Central memory CD8-positive, alpha-beta T cell (primary cell): ENCODE results near the gene MRPS24.

Experiments
- ATAC-seq: fragments of 150-1000 bp; cut with Tn5 transposase; replicated peaks from 2 replicates; pipeline ENCODE4 v1.10.0; 2022; ENCODE audit warnings: mild to moderate bottlenecking, moderate FRiP score, moderate number of reproducible peaks; ENCODE audit not compliant: poor library complexity, severe bottlenecking; ENCODE audit errors: extremely low read depth
- DNase-seq, 2 donors: peaks; one replicate each; pipeline ENCODE4 v3.0.0; 2021; ENCODE audit warnings: low spot score in 2 of 2
- H3K27ac Mint-ChIP-seq: one replicate; pipeline ENCODE4 v1.8.0; 2022; ENCODE audit warnings: low read depth, mild to moderate bottlenecking, moderate library complexity, mixed read lengths
- H3K27me3 Mint-ChIP-seq: one replicate; pipeline ENCODE4 v1.8.0; 2022; ENCODE audit warnings: mixed read lengths
- H3K36me3 Mint-ChIP-seq: one replicate; pipeline ENCODE4 v1.8.0; 2022; ENCODE audit warnings: mild to moderate bottlenecking, moderate library complexity, mixed read lengths; ENCODE audit not compliant: insufficient read depth
- H3K4me1 Mint-ChIP-seq: one replicate; pipeline ENCODE4 v1.8.0; 2022; ENCODE audit warnings: mixed read lengths
- H3K4me3 Mint-ChIP-seq: one replicate; pipeline ENCODE4 v1.8.0; 2022; ENCODE audit warnings: mild to moderate bottlenecking, moderate library complexity, mixed read lengths
- H3K9me3 Mint-ChIP-seq: one replicate; pipeline ENCODE4 v1.8.0; 2022; ENCODE audit warnings: mixed read lengths

Gene MRPS24

GRCh38 chr7:43871064-43871463 is 1.7 kb upstream of the MRPS24 start:
- H3K4me1 Mint-ChIP-seq, result peaks cover 19% of the 10 kb centered on the region
- no peak overlapping the region for H3K4me3 Mint-ChIP-seq
- no peak for DNase-seq

GRCh38 chr7:43870316-43870715 is 999 bp upstream of the MRPS24 start:
- no peak overlapping the region for H3K27ac Mint-ChIP-seq
- ATAC-seq, result no peak
- no peaks in the 10 kb centered on the region for H3K27me3 Mint-ChIP-seq
- DNase-seq, result no peak
- no peaks in the 10 kb centered on the region for H3K9me3 Mint-ChIP-seq
- no peak overlapping the region for H3K4me3 Mint-ChIP-seq
- H3K36me3 Mint-ChIP-seq, result peaks cover 20% of the 10 kb centered on the region
- peaks cover 19% of the 10 kb centered on the region for H3K4me1 Mint-ChIP-seq

More at GRCh38 chr7:43871064-43871463, 1.7 kb upstream of the MRPS24 start:
- Mint-ChIP-seq H3K27ac (no peak overlapping the region), H3K9me3 (no peaks in the 10 kb centered on the region), H3K36me3 (peaks cover 20% of the 10 kb centered on the region), H3K27me3 (no peaks in the 10 kb centered on the region)
- ATAC-seq, result no peak

- H3K4me1 Mint-ChIP-seq, result peaks cover 19% of the 10 kb centered on the region
- H3K9me3 Mint-ChIP-seq, result no peaks in the 10 kb centered on the region
These were observed 537 bp upstream of the MRPS24 start for GRCh38 chr7:43869867-43870240.

GRCh38 chr7:43868681-43869005 is 674 bp downstream of the MRPS24 start:
- H3K36me3 Mint-ChIP-seq, result peaks cover 24% of the 10 kb centered on the region
- no peak for ATAC-seq
- H3K4me1 Mint-ChIP-seq, result peaks cover 19% of the 10 kb centered on the region
- no peak for DNase-seq
- H3K27ac Mint-ChIP-seq, result peak overlapping the region; percentile 79
- no peaks in the 10 kb centered on the region for H3K27me3 Mint-ChIP-seq
- no peaks in the 10 kb centered on the region for H3K9me3 Mint-ChIP-seq
- peak overlapping the region; percentile 92 for H3K4me3 Mint-ChIP-seq

More at GRCh38 chr7:43869867-43870240, 537 bp upstream of the MRPS24 start:
- H3K4me3 Mint-ChIP-seq, result peak overlapping the region; percentile 92
- ATAC-seq, result no peak
- DNase-seq, result no peak
- H3K27me3 Mint-ChIP-seq, result no peaks in the 10 kb centered on the region
- H3K36me3 Mint-ChIP-seq, result peaks cover 24% of the 10 kb centered on the region
- peak overlapping the region; percentile 79 for H3K27ac Mint-ChIP-seq

GRCh38 chr7:43868181-43868580 is 1.1 kb downstream of the MRPS24 start:
- no peaks in the 10 kb centered on the region for H3K27me3 Mint-ChIP-seq
- H3K4me1 Mint-ChIP-seq, result peaks cover 19% of the 10 kb centered on the region
- H3K4me3 Mint-ChIP-seq, result peak overlapping the region; percentile 92
- DNase-seq, result no peak
- H3K27ac Mint-ChIP-seq, result peak overlapping the region; percentile 79
- no peak for ATAC-seq
- H3K36me3 Mint-ChIP-seq, result peaks cover 24% of the 10 kb centered on the region
- H3K9me3 Mint-ChIP-seq, result no peaks in the 10 kb centered on the region

- Mint-ChIP-seq H3K4me3 (no peak overlapping the region), H3K9me3 (no peaks in the 10 kb centered on the region), H3K4me1 (peaks cover 19% of the 10 kb centered on the region), H3K36me3 (peaks cover 24% of the 10 kb centered on the region), H3K27ac (no peak overlapping the region), H3K27me3 (no peaks in the 10 kb centered on the region)
- ATAC-seq (no peak), DNase-seq (no peak)
These were observed 4.0 kb downstream of the MRPS24 start for GRCh38 chr7:43865277-43865676.

- H3K4me1 Mint-ChIP-seq, result peaks cover 10% of the 10 kb centered on the region
- no peaks in the 10 kb centered on the region for H3K27me3 Mint-ChIP-seq
- DNase-seq (no peak), ATAC-seq (no peak)
- no peak overlapping the region for H3K4me3 Mint-ChIP-seq
- no peak overlapping the region for H3K27ac Mint-ChIP-seq
- H3K9me3 Mint-ChIP-seq, result no peaks in the 10 kb centered on the region
- peaks cover 20% of the 10 kb centered on the region for H3K36me3 Mint-ChIP-seq
These were observed 5.2 kb downstream of the MRPS24 start for GRCh38 chr7:43864126-43864525.

- no peak for DNase-seq
- H3K9me3 Mint-ChIP-seq, result no peaks in the 10 kb centered on the region
- ATAC-seq, result no peak
- H3K4me1 Mint-ChIP-seq, result no peaks in the 10 kb centered on the region
- H3K27me3 Mint-ChIP-seq, result no peaks in the 10 kb centered on the region
- H3K36me3 Mint-ChIP-seq, result no peaks in the 10 kb centered on the region
- H3K27ac Mint-ChIP-seq, result no peak overlapping the region
- H3K4me3 Mint-ChIP-seq, result no peak overlapping the region
These were observed 12.3 kb downstream of the MRPS24 start for GRCh38 chr7:43856996-43857395.

- Mint-ChIP-seq H3K27ac (no peak overlapping the region), H3K9me3 (no peaks in the 10 kb centered on the region), H3K27me3 (no peaks in the 10 kb centered on the region), H3K4me3 (no peak overlapping the region), H3K4me1 (no peaks in the 10 kb centered on the region), H3K36me3 (no peaks in the 10 kb centered on the region)
- ATAC-seq, result no peak
- no peak for DNase-seq
These were observed 13.0 kb downstream of the MRPS24 start for GRCh38 chr7:43856316-43856715.

GRCh38 chr7:43855176-43855575 is 14.1 kb downstream of the MRPS24 start:
- ATAC-seq, result no peak
- no peak for DNase-seq
- no peaks in the 10 kb centered on the region for H3K27me3 Mint-ChIP-seq
- H3K4me3 Mint-ChIP-seq, result no peak overlapping the region
- no peaks in the 10 kb centered on the region for H3K36me3 Mint-ChIP-seq
- H3K9me3 Mint-ChIP-seq, result no peaks in the 10 kb centered on the region
- H3K4me1 Mint-ChIP-seq, result no peaks in the 10 kb centered on the region
- no peak overlapping the region for H3K27ac Mint-ChIP-seq

- DNase-seq (no peak), ATAC-seq (no peak)
- H3K4me1 Mint-ChIP-seq, result no peaks in the 10 kb centered on the region
- no peaks in the 10 kb centered on the region for H3K27me3 Mint-ChIP-seq
- H3K27ac Mint-ChIP-seq, result no peak overlapping the region
- H3K9me3 Mint-ChIP-seq, result no peaks in the 10 kb centered on the region
- peaks cover 2% of the 10 kb centered on the region for H3K36me3 Mint-ChIP-seq
- H3K4me3 Mint-ChIP-seq, result no peak overlapping the region
These were observed 17.5 kb downstream of the MRPS24 start for GRCh38 chr7:43851805-43852204.

- no peaks in the 10 kb centered on the region for H3K9me3 Mint-ChIP-seq
- H3K4me1 Mint-ChIP-seq, result no peaks in the 10 kb centered on the region
These were observed 18.8 kb downstream of the MRPS24 start for GRCh38 chr7:43850348-43851116.

GRCh38 chr7:43849047-43849446 is 20.3 kb downstream of the MRPS24 start:
- Mint-ChIP-seq H3K9me3 (no peaks in the 10 kb centered on the region), H3K27ac (no peak overlapping the region), H3K27me3 (no peaks in the 10 kb centered on the region), H3K4me3 (no peak overlapping the region), H3K4me1 (no peaks in the 10 kb centered on the region), H3K36me3 (peaks cover 2% of the 10 kb centered on the region)
- no peak for DNase-seq
- ATAC-seq, result no peak

More at GRCh38 chr7:43850348-43851116, 18.8 kb downstream of the MRPS24 start:
- Mint-ChIP-seq H3K36me3 (peaks cover 2% of the 10 kb centered on the region), H3K27me3 (no peaks in the 10 kb centered on the region), H3K4me3 (no peak overlapping the region), H3K27ac (no peak overlapping the region)
- ATAC-seq, result no peak
- DNase-seq, result no peak
